ENCODE measurements around the gene SIAH3. TPM values are rescaled to one million over a fixed set of nuclear protein-coding genes. Genes with fewer than 3 reads are reported as not detected.
"Not testable (repeated sequence)": the region's sequence is repeated elsewhere in the genome, so short reads cannot be mapped to it uniquely, and the experiment has no call there.

The SIAH3 gene
- total and polyA plus RNA-seq, 10 of the 15 experiments (the other 5 are each of a cell fraction or from before 2014, with no cell fraction given) = not detected

- TF ChIP-seq NFXL1 (IDR thresholded peaks at IDR 0.05; ENCODE audit: borderline replicate concordance) (no peak), RFX5 (IDR thresholded peaks at IDR 0.05; ENCODE audit: low read depth, low read length) (no peak), ZNF592 (IDR thresholded peaks at IDR 0.05) (no peak)
Measured at GRCh38 chr13:45872566-45872965, 21.0 kb upstream of the SIAH3 start (continued).

GRCh38 chr13:45871201-45871600 lies 19.6 kb upstream of the SIAH3 start:
- H3K9me3 ChIP-seq (replicated peaks; ENCODE audit: control insufficient read depth, insufficient read depth, low read length); SMC1A ChIA-PET (ENCODE audit: uncharacterized antibody, unreplicated experiment); in situ Hi-C loops (cut with MboI); FAIRE-seq; H4K20me1 ChIP-seq (ENCODE audit: control insufficient read depth, insufficient read depth); RAD21 ChIA-PET (ENCODE audit: unreplicated experiment); H2AFZ ChIP-seq (ENCODE audit: control insufficient read depth, low read depth, low read length); BruUV-seq (replicated peaks); intact Hi-C loops (cut with micrococcal nuclease; ENCODE audit: unreplicated experiment); ATAC-seq; CTCF ChIA-PET; H3K9ac ChIP-seq (ENCODE audit: control insufficient read depth, insufficient read depth, low read length); POLR2A ChIA-PET; H3K36me3 ChIP-seq (ENCODE audit: control insufficient read depth in 2 of 2, insufficient read depth in 2 of 2, low read length in 1 of 2); H3K79me2 ChIP-seq (ENCODE audit: control insufficient read depth, insufficient read depth, low read length); H3K27ac ChIP-seq (ENCODE audit: control insufficient read depth, insufficient read depth); H3K4me2 ChIP-seq (ENCODE audit: control insufficient read depth, insufficient read depth); H3K27me3 ChIP-seq (replicated peaks in 1 of 2; ENCODE audit: control insufficient read depth in 2 of 2, insufficient read depth in 2 of 2, low read length in 1 of 2); DNase-seq (ENCODE audit: low read depth, low spot score); H3K4me3 ChIP-seq; H3K4me1 ChIP-seq (ENCODE audit: control insufficient read depth, insufficient read depth, low read length): not testable (repeated sequence)
- 24% methylated on average over 6 of the region's 6 CpGs for WGBS (ENCODE audit: insufficient coverage, insufficient replicate concordance, low lambda C conversion rate, missing lambda C conversion rate)

Data from GM12878 (cell line).